ENCODE data around the gene OR2Z1. TPM values are rescaled to one million over a fixed set of nuclear protein-coding genes. Genes with fewer than 3 reads are reported as not detected.

The OR2Z1 gene
- total RNA-seq, 3 donors from 2014 or later (not counting 1 experiment from before 2014, with no cell fraction given) = 0.43 TPM; not detected in 2

Other genes starting within 250 kb of the OR2Z1 start
- gene PRAM1, start 219.0 kb upstream of the OR2Z1 start, total RNA-seq = 10 to 100 TPM in 1 of 3 donors, 1 to 10 TPM in 2; 7.7 to 17.5 (median 9.0) TPM
- 10 to 100 TPM; 42.1 to 46.4 (median 42.3) TPM for gene ZNF414, start 207.5 kb upstream of the OR2Z1 start, total RNA-seq
- 1,000 to 10,000 TPM in 2 of 3 donors, 100 to 1,000 TPM in 1; 971 to 1,223 (median 1,014) TPM for gene MYO1F, start 144.2 kb upstream of the OR2Z1 start, total RNA-seq
- gene ADAMTS10, start 110.9 kb upstream of the OR2Z1 start, total RNA-seq = 100 to 1,000 TPM; 159 to 286 (median 203) TPM
- gene NFILZ, start 91.0 kb upstream of the OR2Z1 start, total RNA-seq = not detected
- not detected for gene ACTL9, start 22.8 kb upstream of the OR2Z1 start, total RNA-seq
- 10 to 100 TPM; 20.9 to 26.8 (median 23.8) TPM for gene ZNF558, start 110.7 kb downstream of the OR2Z1 start, total RNA-seq
- gene MBD3L1, start 110.7 kb downstream of the OR2Z1 start, total RNA-seq = not detected